Fibroblast of mammary gland (primary cell): ENCODE results near the gene IGF1R.

Source experiments
- DNase-seq: peaks from one replicate; pipeline ENCODE4 v3.0.0-alpha.2; 2010; ENCODE audit warnings: low read depth
- H3K4me3 ChIP-seq: 2 replicates; pipeline ENCODE4 v1.5.1; 2011; ENCODE audit warnings: low read depth, mild to moderate bottlenecking, low read length, moderate library complexity; ENCODE audit not compliant: control insufficient read depth
- TF ChIP-seq, protein P1 (sequence below): conservative IDR thresholded peaks from 2 replicates; pipeline ENCODE4 v1.5.1; 2011; ENCODE audit warnings: low read depth, low read length, inconsistent platforms; ENCODE audit not compliant: control insufficient read depth, insufficient read depth

Gene IGF1R

DNA sequence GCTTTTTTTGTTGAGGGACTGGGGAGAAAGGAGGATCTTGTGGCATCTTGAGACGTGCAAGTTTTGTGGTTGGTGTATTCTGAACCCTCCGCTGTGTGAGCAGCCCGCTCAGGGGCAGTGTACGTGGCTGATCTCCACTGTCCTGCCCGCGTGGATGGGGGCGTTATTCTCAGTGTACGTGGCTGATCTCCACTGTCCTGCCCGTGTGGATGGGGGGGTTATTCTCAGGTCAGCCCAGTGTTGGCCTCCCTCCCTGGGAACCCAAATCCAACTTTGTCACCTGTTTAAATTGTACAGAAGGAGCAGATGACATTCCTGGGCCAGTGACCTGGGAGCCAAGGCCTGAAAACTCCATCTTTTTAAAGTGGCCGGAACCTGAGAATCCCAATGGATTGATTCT lies 275.2 kb downstream of the IGF1R start:
- H3K4me3 ChIP-seq = no peak overlapping the region
- no peak for DNase-seq
- TF ChIP-seq, protein P1, sequence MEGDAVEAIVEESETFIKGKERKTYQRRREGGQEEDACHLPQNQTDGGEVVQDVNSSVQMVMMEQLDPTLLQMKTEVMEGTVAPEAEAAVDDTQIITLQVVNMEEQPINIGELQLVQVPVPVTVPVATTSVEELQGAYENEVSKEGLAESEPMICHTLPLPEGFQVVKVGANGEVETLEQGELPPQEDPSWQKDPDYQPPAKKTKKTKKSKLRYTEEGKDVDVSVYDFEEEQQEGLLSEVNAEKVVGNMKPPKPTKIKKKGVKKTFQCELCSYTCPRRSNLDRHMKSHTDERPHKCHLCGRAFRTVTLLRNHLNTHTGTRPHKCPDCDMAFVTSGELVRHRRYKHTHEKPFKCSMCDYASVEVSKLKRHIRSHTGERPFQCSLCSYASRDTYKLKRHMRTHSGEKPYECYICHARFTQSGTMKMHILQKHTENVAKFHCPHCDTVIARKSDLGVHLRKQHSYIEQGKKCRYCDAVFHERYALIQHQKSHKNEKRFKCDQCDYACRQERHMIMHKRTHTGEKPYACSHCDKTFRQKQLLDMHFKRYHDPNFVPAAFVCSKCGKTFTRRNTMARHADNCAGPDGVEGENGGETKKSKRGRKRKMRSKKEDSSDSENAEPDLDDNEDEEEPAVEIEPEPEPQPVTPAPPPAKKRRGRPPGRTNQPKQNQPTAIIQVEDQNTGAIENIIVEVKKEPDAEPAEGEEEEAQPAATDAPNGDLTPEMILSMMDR = no peak

DNA sequence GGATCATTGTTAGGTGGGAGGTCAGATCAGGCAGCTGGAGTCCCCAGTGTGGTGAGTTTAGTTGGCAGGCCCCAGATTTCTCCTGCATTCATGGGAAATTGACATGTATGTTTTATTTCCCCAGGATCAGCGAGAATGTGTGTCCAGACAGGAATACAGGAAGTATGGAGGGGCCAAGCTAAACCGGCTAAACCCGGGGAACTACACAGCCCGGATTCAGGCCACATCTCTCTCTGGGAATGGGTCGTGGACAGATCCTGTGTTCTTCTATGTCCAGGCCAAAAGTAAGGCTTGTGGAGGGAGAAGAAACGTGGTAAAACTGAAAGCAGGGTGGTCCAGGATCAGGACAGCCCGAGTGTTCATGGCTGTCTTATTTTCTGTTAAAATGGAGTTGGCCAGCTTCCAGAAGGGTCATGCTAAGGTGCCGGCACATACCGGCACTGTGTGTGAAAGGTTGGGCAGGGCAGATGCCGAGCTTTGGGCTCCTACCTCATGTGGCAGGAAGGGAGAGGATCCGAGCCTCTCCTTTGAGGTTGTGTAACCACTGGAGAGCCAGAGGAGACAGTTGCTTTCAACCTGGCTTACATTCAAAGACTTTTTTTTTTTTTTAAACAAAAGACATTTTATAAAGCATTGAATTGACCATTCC lies 276.2 kb downstream of the IGF1R start:
- TF ChIP-seq, protein P1 = no peak
- no peak for DNase-seq
- no peak overlapping the region for H3K4me3 ChIP-seq

GRCh38 chr15:98926236-98926635 lies 277.9 kb downstream of the IGF1R start:
- TF ChIP-seq, protein P1 = no peak
- no peak for DNase-seq
- no peak overlapping the region for H3K4me3 ChIP-seq

DNA sequence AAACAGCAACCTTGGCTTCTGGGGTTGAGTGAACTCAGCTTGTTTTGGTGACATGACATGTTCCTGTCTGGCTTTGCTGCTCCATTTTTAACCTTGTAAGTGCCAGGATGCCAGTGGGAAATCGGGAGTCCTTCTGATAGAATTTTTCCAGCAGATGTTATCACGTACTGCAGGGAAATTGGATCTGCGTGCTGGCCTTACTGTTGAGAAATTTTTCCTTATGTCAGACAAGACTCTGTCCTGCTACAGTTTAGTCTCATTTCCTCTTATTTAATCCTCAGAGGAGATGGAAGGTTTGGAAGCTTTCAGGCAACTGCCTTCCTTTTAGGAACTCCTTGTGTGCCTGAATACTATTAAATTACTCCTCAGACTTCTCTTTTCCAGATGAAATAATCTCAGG lies 278.7 kb downstream of the IGF1R start:
- peak; percentile 20 for DNase-seq
- TF ChIP-seq, protein P1 = no peak
- H3K4me3 ChIP-seq = no peak overlapping the region

DNA sequence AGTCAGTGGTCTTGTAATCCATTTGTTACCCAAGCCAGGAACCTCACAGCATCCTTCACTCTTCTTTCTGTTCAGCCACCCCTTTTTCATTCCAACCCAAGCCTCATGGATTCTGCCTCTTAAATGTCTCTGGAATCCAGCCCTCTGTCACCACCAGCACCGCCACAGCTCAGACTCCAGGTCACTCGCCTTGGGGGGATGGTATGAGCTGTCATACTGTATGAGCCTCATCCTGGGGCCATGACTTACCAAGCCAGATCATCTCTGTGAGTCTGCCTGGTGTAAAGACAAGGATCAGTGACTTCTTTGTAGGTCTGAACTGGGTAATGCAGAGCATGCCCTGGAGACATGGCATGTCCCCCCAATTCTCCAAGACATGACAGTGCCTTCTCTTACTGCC lies 279.7 kb downstream of the IGF1R start:
- no peak overlapping the region for H3K4me3 ChIP-seq
- TF ChIP-seq, protein P1 = no peak
- DNase-seq = no peak

- TF ChIP-seq, protein P1 = no peak
- DNase-seq = no peak
- H3K4me3 ChIP-seq = no peak overlapping the region
Measured at GRCh38 chr15:98930576-98930975, 282.2 kb downstream of the IGF1R start.

- H3K4me3 ChIP-seq = no peak overlapping the region
- TF ChIP-seq, protein P1 = no peak
- no peak for DNase-seq
Measured at GRCh38 chr15:98931004-98931403, 282.7 kb downstream of the IGF1R start.
